Small intestine (tissue), 7 donors: ENCODE results near the gene GPR152. TPM values are rescaled to one million over a fixed set of nuclear protein-coding genes. Genes with fewer than 3 reads are reported as not detected.
A peak's percentile ranks its signal among the peaks of the same experiment; 100 is the strongest.

Experiments
- DNase-seq, 2 donors: peaks; one replicate each; pipeline versions ENCODE4 v3.0.0 to v3.0.0-alpha.2; 2013
- FAIRE-seq: peaks from 2 replicates; lab custom pipeline; 2012; peaks lifted over from hg19 to GRCh38; lab: Jason Lieb, UNC
- H3K27ac ChIP-seq, 3 donors: one replicate each; pipeline ENCODE4 v1.5.1; 2013; ENCODE audit warnings: low read length in 2 of 3, mild to moderate bottlenecking in 2 of 3, control low read depth in 1 of 3, inconsistent platforms in 1 of 3, low read depth in 1 of 3, moderate library complexity in 1 of 3
- H3K27me3 ChIP-seq, 3 donors: one replicate each; pipeline ENCODE4 v1.6.1; 2013; ENCODE audit warnings: low read length in 3 of 3, inconsistent platforms in 1 of 3; ENCODE audit not compliant: control insufficient read depth in 3 of 3, insufficient read depth in 3 of 3
- H3K36me3 ChIP-seq, 3 donors: one replicate each; pipeline ENCODE4 v1.6.1; 2013; ENCODE audit warnings: low read length in 3 of 3, inconsistent platforms in 1 of 3, low read depth in 1 of 3, mild to moderate bottlenecking in 1 of 3, moderate library complexity in 1 of 3; ENCODE audit not compliant: control insufficient read depth in 3 of 3, insufficient read depth in 2 of 3
- H3K4me1 ChIP-seq, 3 donors: one replicate each; pipeline ENCODE4 v1.6.1; 2013; ENCODE audit warnings: low read length in 2 of 3, inconsistent platforms in 1 of 3, low read depth in 1 of 3, mild to moderate bottlenecking in 1 of 3, moderate library complexity in 1 of 3; ENCODE audit not compliant: control insufficient read depth in 3 of 3, insufficient read depth in 2 of 3
- H3K4me3 ChIP-seq, 3 donors: one replicate each; pipeline ENCODE4 v1.5.1; 2013; ENCODE audit warnings: low read length in 3 of 3, control low read depth in 1 of 3, inconsistent platforms in 1 of 3, low read depth in 1 of 3, mild to moderate bottlenecking in 1 of 3, moderate library complexity in 1 of 3
- H3K9me3 ChIP-seq, 2 donors: one replicate each; pipeline ENCODE4 v1.6.1; 2013; ENCODE audit warnings: low read depth in 1 of 2, low read length in 1 of 2; ENCODE audit not compliant: control insufficient read depth in 2 of 2, insufficient read depth in 1 of 2
- WGBS, 3 donors: extraction: QIAGEN DNeasy Blood & Tissue Kit; methylation state at CpG; one replicate each; pipeline ENCODE4 v1.1.7; 2013; 5-methylcytosine and 5-hydroxymethylcytosine counted together
- polyA plus RNA-seq, 4 donors: library from polyadenylated mRNA; stranded (reverse) in 3 of 4; unstranded in 1 of 4; fragments of 200-250 nt in 3 of 4; fragments of 120-200 nt in 1 of 4; gene quantifications; one replicate each; pipeline versions ENCODE4 v1.2.1 to v1.2.3, GENCODE V29; 2013
- donor health status: healthy with polysubstance abuse.
- donor health status: control.
- donor health status: control.
- donor health status: Bipolar disorder and iron deficiency.
- donor health status: healthy.

Gene GPR152
- polyA plus RNA-seq, 4 donors = 0.04 TPM; not detected in 3

GRCh38 chr11:67421430-67422031 is 31.0 kb downstream of the GPR152 start:
- H3K4me1 ChIP-seq = peaks cover 0 to 14% (median 0%) of the 10 kb centered on the region in 3 donors
- no peaks in the 10 kb centered on the region for H3K27me3 ChIP-seq
- no peak for FAIRE-seq
- peak overlapping the region in 2 of 3 donors; percentile 46 to 65 for H3K27ac ChIP-seq
- H3K9me3 ChIP-seq = no peaks in the 10 kb centered on the region
- WGBS, 3 donors = 58 to 73% (median 67%) methylated on average over 22 of the region's 22 CpGs
- H3K4me3 ChIP-seq = peak overlapping the region in 1 of 3 donors; percentile 36
- no peak for DNase-seq
- peaks cover 0 to 2% (median 0%) of the 10 kb centered on the region in 3 donors for H3K36me3 ChIP-seq

- H3K27me3 ChIP-seq = no peaks in the 10 kb centered on the region
- WGBS, 3 donors = 0 to 1% (median 1%) methylated on average over 65 to 97 of the region's 97 CpGs
- H3K9me3 ChIP-seq = no peaks in the 10 kb centered on the region
- DNase-seq = peak; percentile 97 to 98
- peak overlapping the region; percentile 36 to 70 (median 54) for H3K4me3 ChIP-seq
- FAIRE-seq = no peak
- peak overlapping the region; percentile 65 to 94 (median 76) for H3K27ac ChIP-seq
- peaks cover 0 to 2% (median 0%) of the 10 kb centered on the region in 3 donors for H3K36me3 ChIP-seq
- H3K4me1 ChIP-seq = peaks cover 0 to 14% (median 0%) of the 10 kb centered on the region in 3 donors
These were observed 31.7 kb downstream of the GPR152 start for GRCh38 chr11:67420646-67421429.

- H3K27ac ChIP-seq = peak overlapping the region in 2 of 3 donors; percentile 76 to 94
- no peak for DNase-seq
These were observed 32.3 kb downstream of the GPR152 start for GRCh38 chr11:67420147-67420645.

GRCh38 chr11:67419325-67420049 is 33.0 kb downstream of the GPR152 start:
- DNase-seq (no peak), FAIRE-seq (no peak)
- H3K36me3 ChIP-seq = no peaks in the 10 kb centered on the region
- peaks cover 0 to 20% (median 2%) of the 10 kb centered on the region in 3 donors for H3K4me1 ChIP-seq
- H3K9me3 ChIP-seq = no peaks in the 10 kb centered on the region
- H3K27ac ChIP-seq = no peak overlapping the region
- no peak overlapping the region for H3K4me3 ChIP-seq
- WGBS, 3 donors = 90 to 94% (median 91%) methylated on average over 20 to 21 of the region's 21 CpGs
- H3K27me3 ChIP-seq = peaks cover 0 to 6% (median 0%) of the 10 kb centered on the region in 3 donors

More at GRCh38 chr11:67420147-67420645, 32.3 kb downstream of the GPR152 start:
- no peak for FAIRE-seq
- WGBS, 3 donors = 29 to 33% (median 31%) methylated on average over 14 to 15 of the region's 15 CpGs
- Histone ChIP-seq H3K4me1 (peaks cover 0 to 15% (median 0%) of the 10 kb centered on the region in 3 donors), H3K9me3 (no peaks in the 10 kb centered on the region), H3K4me3 (peak overlapping the region; percentile 21 to 70 (median 54)), H3K36me3 (peaks cover 0 to 2% (median 0%) of the 10 kb centered on the region in 3 donors), H3K27me3 (peaks cover 0 to 1% (median 0%) of the 10 kb centered on the region in 3 donors)

- 70 to 73% (median 72%) methylated on average over 26 of the region's 26 CpGs for WGBS, 3 donors
- peaks cover 0 to 20% (median 2%) of the 10 kb centered on the region in 3 donors for H3K4me1 ChIP-seq
These were observed 33.9 kb downstream of the GPR152 start for GRCh38 chr11:67418476-67419281.

GRCh38 chr11:67417425-67417824 is 35.1 kb downstream of the GPR152 start:
- no peak overlapping the region for H3K27ac ChIP-seq
- H3K4me3 ChIP-seq = no peak overlapping the region
- peaks cover 0 to 16% (median 2%) of the 10 kb centered on the region in 3 donors for H3K4me1 ChIP-seq
- FAIRE-seq (no peak), DNase-seq (no peak)
- H3K9me3 ChIP-seq = no peaks in the 10 kb centered on the region
- H3K27me3 ChIP-seq = peaks cover 0 to 8% (median 2%) of the 10 kb centered on the region in 3 donors
- no peaks in the 10 kb centered on the region for H3K36me3 ChIP-seq
- 81 to 85% (median 84%) methylated on average over 10 to 12 of the region's 12 CpGs for WGBS, 3 donors

More at GRCh38 chr11:67418476-67419281, 33.9 kb downstream of the GPR152 start:
- Histone ChIP-seq H3K27ac (no peak overlapping the region), H3K4me3 (no peak overlapping the region), H3K36me3 (no peaks in the 10 kb centered on the region), H3K9me3 (no peaks in the 10 kb centered on the region), H3K27me3 (peaks cover 0 to 8% (median 0%) of the 10 kb centered on the region in 3 donors)
- FAIRE-seq = no peak
- no peak for DNase-seq

- 58 to 61% (median 60%) methylated on average over 21 of the region's 21 CpGs for WGBS, 3 donors
- DNase-seq = no peak
- no peaks in the 10 kb centered on the region for H3K36me3 ChIP-seq
- H3K27ac ChIP-seq = no peak overlapping the region
- H3K27me3 ChIP-seq = peaks cover 0 to 8% (median 2%) of the 10 kb centered on the region in 3 donors
- H3K9me3 ChIP-seq = no peaks in the 10 kb centered on the region
- no peak for FAIRE-seq
- H3K4me3 ChIP-seq = no peak overlapping the region
- H3K4me1 ChIP-seq = peaks cover 0 to 18% (median 2%) of the 10 kb centered on the region in 3 donors
These were observed 35.9 kb downstream of the GPR152 start for GRCh38 chr11:67416416-67417335.
